Tibial nerve (tissue), 4 donors: ENCODE measurements around the gene PLXNA4. TPM values are rescaled to one million over a fixed set of nuclear protein-coding genes. Genes with fewer than 3 reads are reported as not detected.

ENCODE experiments used
- DNase-seq, 2 donors: peaks; one replicate each; pipeline ENCODE4 v3.0.0-alpha.2; 2019; ENCODE audit warnings: low spot score in 2 of 2
- H3K27ac ChIP-seq, 4 donors: fragments of 200-600 bp; sonication (generic) in 3 of 4; one replicate each; pipeline ENCODE4 v1.5.1; 2017 to 2019; ENCODE audit warnings: mild to moderate bottlenecking in 1 of 4
- H3K27me3 ChIP-seq, 2 donors: fragments of 200-600 bp; sonication (generic) in 1 of 2; one replicate each; pipeline versions ENCODE4 v1.5.1 to v1.6.0; 2017 to 2019
- H3K36me3 ChIP-seq, 3 donors: fragments of 200-600 bp; sonication (generic); one replicate each; pipeline ENCODE4 v1.5.1; 2018 to 2019
- H3K4me1 ChIP-seq, 4 donors: fragments of 200-600 bp; sonication (generic) in 3 of 4; one replicate each; pipeline ENCODE4 v1.5.1; 2017 to 2019
- H3K4me3 ChIP-seq, 4 donors: fragments of 200-600 bp; sonication (generic) in 3 of 4; one replicate each; pipeline ENCODE4 v1.5.1; 2017 to 2019; ENCODE audit warnings: mild to moderate bottlenecking in 1 of 4, moderate library complexity in 1 of 4
- H3K9me3 ChIP-seq, 4 donors: fragments of 200-600 bp; sonication (generic) in 3 of 4; one replicate each; pipeline ENCODE4 v1.5.1; 2017 to 2019
- CTCF ChIP-seq, 5 experiments: fragments of 200-600 bp in 3 of 5; fragments of 450-650 bp in 2 of 5; sonication (generic) in 3 of 5; IDR thresholded peaks; one replicate each; pipeline ENCODE4 v1.5.1; 2016 to 2019; ENCODE audit warnings: antibody characterized with exemption in 5 of 5, mild to moderate bottlenecking in 3 of 5, moderate library complexity in 2 of 5
- EP300 ChIP-seq, 2 donors: sonication (generic); formaldehyde crosslinking; IDR thresholded peaks; one replicate each; pipeline ENCODE4 v1.6.1; 2017; ENCODE audit warnings: antibody characterized with exemption in 2 of 2, mild to moderate bottlenecking in 1 of 2
- POLR2A ChIP-seq, 2 donors: fragments of 450-650 bp; IDR thresholded peaks; one replicate each; pipeline ENCODE4 v1.6.1; 2017; ENCODE audit warnings: antibody characterized with exemption in 2 of 2, mild to moderate bottlenecking in 2 of 2, moderate library complexity in 2 of 2
- WGBS, 2 donors: methylation state at CpG; one replicate each; pipeline ENCODE4 v1.1.5; 2018; 5-methylcytosine and 5-hydroxymethylcytosine counted together
- total RNA-seq, 4 donors: library from RNA; depleted of rRNA; stranded (reverse); fragments of >200 nt; gene quantifications; one replicate each; pipeline ENCODE4 v1.1.0, GENCODE V29; 2016

Gene PLXNA4
- total RNA-seq, 4 donors from 2014 or later: 12.6 to 32.4 (median 13.7) TPM

- H3K4me3 ChIP-seq: no peak overlapping the region
- H3K36me3 ChIP-seq: peaks cover 0 to 3% (median 0%) of the 10 kb centered on the region in 3 donors
- H3K27me3 ChIP-seq: no peaks in the 10 kb centered on the region
- peaks cover 0 to 20% (median 0%) of the 10 kb centered on the region in 4 donors for H3K9me3 ChIP-seq
- no peak overlapping the region for H3K27ac ChIP-seq
- WGBS, 2 donors: 96 to 97% methylated on average over 6 of the region's 6 CpGs
- no peaks in the 10 kb centered on the region for H3K4me1 ChIP-seq
- DNase-seq: no peak
- TF ChIP-seq EP300 (IDR thresholded peaks at IDR 0.05) (no peak), CTCF (IDR thresholded peaks at IDR 0.05) (no peak)
Measured at GRCh38 chr7:132182992-132183391, 393.3 kb downstream of the PLXNA4 start.

- WGBS, 2 donors: 83 to 84% methylated on average over 9 of the region's 9 CpGs
- Histone ChIP-seq H3K4me1 (no peaks in the 10 kb centered on the region), H3K36me3 (peaks cover 0 to 3% (median 0%) of the 10 kb centered on the region in 3 donors), H3K9me3 (peaks cover 0 to 11% (median 0%) of the 10 kb centered on the region in 4 donors), H3K27me3 (no peaks in the 10 kb centered on the region), H3K4me3 (no peak overlapping the region), H3K27ac (no peak overlapping the region)
- no peak for TF ChIP-seq CTCF (IDR thresholded peaks at IDR 0.05)
- no peak for DNase-seq
Measured at GRCh38 chr7:132181946-132182685, 394.2 kb downstream of the PLXNA4 start.

GRCh38 chr7:132181371-132181770 lies 394.9 kb downstream of the PLXNA4 start:
- no peak for TF ChIP-seq EP300 (IDR thresholded peaks at IDR 0.05)
- no peak for TF ChIP-seq CTCF (IDR thresholded peaks at IDR 0.05)
- TF ChIP-seq POLR2A (IDR thresholded peaks at IDR 0.05): no peak
- 90 to 97% methylated on average over 6 to 10 of the region's 10 CpGs for WGBS, 2 donors
- H3K27me3 ChIP-seq: no peaks in the 10 kb centered on the region
- peaks cover 0 to 3% (median 0%) of the 10 kb centered on the region in 3 donors for H3K36me3 ChIP-seq
- peaks cover 0 to 4% (median 0%) of the 10 kb centered on the region in 4 donors for H3K9me3 ChIP-seq
- no peaks in the 10 kb centered on the region for H3K4me1 ChIP-seq
- H3K4me3 ChIP-seq: no peak overlapping the region
- no peak overlapping the region for H3K27ac ChIP-seq
- no peak for DNase-seq

- 92 to 95% methylated on average over 9 of the region's 9 CpGs for WGBS, 2 donors
- no peak for TF ChIP-seq EP300 (IDR thresholded peaks at IDR 0.05)
- no peak for TF ChIP-seq CTCF (IDR thresholded peaks at IDR 0.05)
- no peak for TF ChIP-seq POLR2A (IDR thresholded peaks at IDR 0.05)
- peaks cover 0 to 3% (median 0%) of the 10 kb centered on the region in 3 donors for H3K36me3 ChIP-seq
- no peak overlapping the region for H3K27ac ChIP-seq
- no peak for DNase-seq
- no peaks in the 10 kb centered on the region for H3K27me3 ChIP-seq
- H3K4me3 ChIP-seq: no peak overlapping the region
- H3K9me3 ChIP-seq: no peaks in the 10 kb centered on the region
- H3K4me1 ChIP-seq: no peaks in the 10 kb centered on the region
Measured at GRCh38 chr7:132180481-132180880, 395.8 kb downstream of the PLXNA4 start.

GRCh38 chr7:132179681-132180080 lies 396.6 kb downstream of the PLXNA4 start:
- H3K9me3 ChIP-seq: no peaks in the 10 kb centered on the region
- TF ChIP-seq POLR2A (IDR thresholded peaks at IDR 0.05): no peak
- TF ChIP-seq CTCF (IDR thresholded peaks at IDR 0.05): no peak
- no peak for TF ChIP-seq EP300 (IDR thresholded peaks at IDR 0.05)
- no peaks in the 10 kb centered on the region for H3K4me1 ChIP-seq
- 81% methylated on average over 20 of the region's 20 CpGs for WGBS, 2 donors
- no peak for DNase-seq
- no peak overlapping the region for H3K27ac ChIP-seq
- H3K36me3 ChIP-seq: no peaks in the 10 kb centered on the region
- no peaks in the 10 kb centered on the region for H3K27me3 ChIP-seq
- no peak overlapping the region for H3K4me3 ChIP-seq
